Liver (tissue), 3 donors: ENCODE measurements around the gene FRMD4A.
A peak's percentile ranks its signal among the peaks of the same experiment; 100 is the strongest.

Experiments
- CTCF ChIP-seq: fragments of 150-350 bp; IDR thresholded peaks from 2 replicates; pipeline ENCODE4 v1.5.1; 2017; ENCODE audit warnings: improper control_type of control experiment, low read depth, low read length; ENCODE audit not compliant: missing input control
- GABPA ChIP-seq, 2 donors: IDR thresholded peaks in 1 of 2; conservative IDR thresholded peaks in 1 of 2; 2 replicates each; pipeline ENCODE4 v1.6.1; 2016; ENCODE audit warnings: antibody characterized with exemption in 2 of 2, mild to moderate bottlenecking in 1 of 2, moderate library complexity in 1 of 2
- NR2F2 ChIP-seq: IDR thresholded peaks from 2 replicates; pipeline ENCODE4 v1.6.1; 2016; ENCODE audit warnings: antibody characterized with exemption
- RAD21 ChIP-seq, 2 donors: IDR thresholded peaks; 2 replicates each; pipeline ENCODE4 v1.6.1; 2016; ENCODE audit warnings: antibody characterized with exemption in 2 of 2, mild to moderate bottlenecking in 2 of 2
- REST ChIP-seq: IDR thresholded peaks from 2 replicates; pipeline ENCODE4 v1.6.1; 2016; ENCODE audit warnings: antibody characterized with exemption, mild to moderate bottlenecking
- SP1 ChIP-seq: IDR thresholded peaks from 2 replicates; pipeline ENCODE4 v1.6.1; 2018; ENCODE audit warnings: antibody characterized with exemption, mild to moderate bottlenecking
- TAF1 ChIP-seq: conservative IDR thresholded peaks from 2 replicates; pipeline ENCODE4 v1.6.1; 2016; ENCODE audit warnings: antibody characterized with exemption, mild to moderate bottlenecking
- TF ChIP-seq, protein P1 (sequence below): IDR thresholded peaks from 2 replicates; pipeline ENCODE4 v1.6.1; 2016; ENCODE audit warnings: antibody characterized with exemption
- TF ChIP-seq, protein P2 (sequence below): IDR thresholded peaks from 2 replicates; pipeline ENCODE4 v1.6.1; 2016; ENCODE audit warnings: antibody characterized with exemption
- donor health status: healthy.
- donor health status: healthy.

- TF ChIP-seq CTCF (no peak), GABPA (IDR thresholded peaks at IDR 0.05 in 1 of 2, conservative IDR thresholded peaks at IDR 0.05 in 1 of 2) (no peak), NR2F2 (no peak), TAF1 (no peak), REST (no peak), RAD21 (IDR thresholded peaks at IDR 0.05) (no peak), SP1 (peak; percentile 33)
- TF ChIP-seq, protein P1, sequence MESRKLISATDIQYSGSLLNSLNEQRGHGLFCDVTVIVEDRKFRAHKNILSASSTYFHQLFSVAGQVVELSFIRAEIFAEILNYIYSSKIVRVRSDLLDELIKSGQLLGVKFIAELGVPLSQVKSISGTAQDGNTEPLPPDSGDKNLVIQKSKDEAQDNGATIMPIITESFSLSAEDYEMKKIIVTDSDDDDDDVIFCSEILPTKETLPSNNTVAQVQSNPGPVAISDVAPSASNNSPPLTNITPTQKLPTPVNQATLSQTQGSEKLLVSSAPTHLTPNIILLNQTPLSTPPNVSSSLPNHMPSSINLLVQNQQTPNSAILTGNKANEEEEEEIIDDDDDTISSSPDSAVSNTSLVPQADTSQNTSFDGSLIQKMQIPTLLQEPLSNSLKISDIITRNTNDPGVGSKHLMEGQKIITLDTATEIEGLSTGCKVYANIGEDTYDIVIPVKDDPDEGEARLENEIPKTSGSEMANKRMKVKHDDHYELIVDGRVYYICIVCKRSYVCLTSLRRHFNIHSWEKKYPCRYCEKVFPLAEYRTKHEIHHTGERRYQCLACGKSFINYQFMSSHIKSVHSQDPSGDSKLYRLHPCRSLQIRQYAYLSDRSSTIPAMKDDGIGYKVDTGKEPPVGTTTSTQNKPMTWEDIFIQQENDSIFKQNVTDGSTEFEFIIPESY: no peak
- TF ChIP-seq, protein P2, sequence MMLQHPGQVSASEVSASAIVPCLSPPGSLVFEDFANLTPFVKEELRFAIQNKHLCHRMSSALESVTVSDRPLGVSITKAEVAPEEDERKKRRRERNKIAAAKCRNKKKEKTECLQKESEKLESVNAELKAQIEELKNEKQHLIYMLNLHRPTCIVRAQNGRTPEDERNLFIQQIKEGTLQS: no peak
Observed at GRCh38 chr10:14060320-14061070, 270.2 kb downstream of the FRMD4A start.
